HG03103 (cell line): ENCODE results near the gene JMJD6.
"Not testable (repeated sequence)": the region's sequence is repeated elsewhere in the genome, so short reads cannot be mapped to it uniquely, and the experiment has no call there.

ENCODE experiments used
- ATAC-seq: cut with Tn5 transposase; IDR thresholded peaks from one replicate; pipeline ENCODE4 v1.9.1; 2021; ENCODE audit warnings: low read depth; ENCODE audit not compliant: unreplicated experiment

The JMJD6 gene

DNA sequence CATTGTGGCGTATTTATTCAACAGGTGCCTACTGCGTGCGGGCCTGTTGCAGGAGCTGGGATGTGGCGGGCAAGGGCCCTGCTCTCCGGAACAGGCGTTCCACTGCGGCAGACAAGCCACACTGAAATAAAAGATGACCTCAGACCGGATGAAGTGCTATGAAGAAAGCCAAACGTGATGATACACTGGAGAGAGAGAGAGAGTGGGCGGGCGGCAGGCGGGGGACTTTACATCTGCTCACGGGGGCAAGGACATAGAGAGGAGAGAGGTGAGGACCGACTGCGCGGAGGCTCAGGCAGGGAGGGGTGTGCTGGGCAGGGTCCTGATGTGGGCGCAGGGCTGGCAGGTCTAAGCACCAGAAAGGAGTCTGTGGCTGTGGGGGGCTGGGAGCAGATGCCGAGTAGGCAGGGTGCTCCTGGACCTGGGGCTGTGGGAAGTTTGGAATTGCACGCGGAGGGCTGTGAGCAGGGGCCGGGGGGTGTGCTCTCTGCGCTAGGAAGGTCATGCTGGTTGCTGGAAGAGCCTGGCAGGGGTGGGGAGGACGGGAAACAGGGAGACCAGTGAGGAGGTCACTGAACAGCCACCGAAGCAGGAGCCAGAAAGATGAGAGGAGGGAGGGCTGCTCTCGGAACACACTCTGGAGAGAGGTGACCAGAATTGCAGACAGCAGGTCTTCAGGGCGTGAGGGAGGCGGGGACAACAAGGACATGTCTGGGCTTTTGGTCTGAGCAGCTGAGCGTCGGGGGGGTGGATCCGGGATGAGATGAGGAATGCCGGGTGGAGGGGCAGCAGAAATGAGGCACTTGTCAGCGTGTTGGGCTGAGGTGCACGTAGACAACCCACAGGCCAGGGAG is 25.6 kb downstream of the JMJD6 start:
- ATAC-seq = no peak

DNA sequence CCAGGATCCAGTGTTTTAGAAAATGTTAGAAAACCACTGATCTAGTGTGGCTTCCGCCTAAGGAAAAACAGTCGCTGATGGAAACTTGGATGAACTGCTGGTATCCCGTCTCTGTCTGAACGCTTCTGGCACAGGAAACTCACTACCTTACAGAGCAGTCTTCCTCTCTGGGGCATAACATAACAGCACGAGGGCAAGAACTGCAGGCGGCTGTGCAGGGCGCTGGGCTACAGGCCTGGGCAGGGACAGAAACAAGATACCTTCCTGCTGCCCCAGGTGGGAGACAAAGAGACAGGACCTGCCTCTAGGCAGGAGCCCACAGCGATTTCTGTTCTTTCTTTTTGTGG is 26.2 kb downstream of the JMJD6 start:
- ATAC-seq = no peak

DNA sequence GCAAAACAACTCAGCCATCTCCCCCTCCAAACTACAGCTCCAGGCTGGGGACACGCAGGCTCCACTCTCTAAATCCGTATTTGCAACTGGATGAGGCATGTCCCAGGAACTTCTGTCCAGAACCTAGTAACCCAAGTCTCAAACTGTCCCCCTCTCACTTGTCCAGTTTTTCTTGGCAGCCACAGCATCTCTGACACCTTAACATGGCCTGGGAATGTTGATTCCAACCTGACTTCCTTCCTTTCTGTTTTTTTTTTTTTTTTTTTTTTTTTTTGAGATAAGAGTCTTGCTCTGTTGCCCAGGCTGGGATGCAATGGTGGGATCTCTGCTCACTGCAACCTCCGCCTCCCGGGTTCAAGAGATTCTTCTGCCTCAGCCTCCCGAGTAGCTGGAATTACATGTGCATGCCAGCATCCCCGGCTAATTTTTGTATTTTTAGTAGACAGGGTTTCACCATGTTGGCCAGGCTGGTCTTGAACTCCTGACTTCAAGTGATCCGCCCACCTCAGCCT is 27.9 kb downstream of the JMJD6 start:
- not testable (repeated sequence) for ATAC-seq

DNA sequence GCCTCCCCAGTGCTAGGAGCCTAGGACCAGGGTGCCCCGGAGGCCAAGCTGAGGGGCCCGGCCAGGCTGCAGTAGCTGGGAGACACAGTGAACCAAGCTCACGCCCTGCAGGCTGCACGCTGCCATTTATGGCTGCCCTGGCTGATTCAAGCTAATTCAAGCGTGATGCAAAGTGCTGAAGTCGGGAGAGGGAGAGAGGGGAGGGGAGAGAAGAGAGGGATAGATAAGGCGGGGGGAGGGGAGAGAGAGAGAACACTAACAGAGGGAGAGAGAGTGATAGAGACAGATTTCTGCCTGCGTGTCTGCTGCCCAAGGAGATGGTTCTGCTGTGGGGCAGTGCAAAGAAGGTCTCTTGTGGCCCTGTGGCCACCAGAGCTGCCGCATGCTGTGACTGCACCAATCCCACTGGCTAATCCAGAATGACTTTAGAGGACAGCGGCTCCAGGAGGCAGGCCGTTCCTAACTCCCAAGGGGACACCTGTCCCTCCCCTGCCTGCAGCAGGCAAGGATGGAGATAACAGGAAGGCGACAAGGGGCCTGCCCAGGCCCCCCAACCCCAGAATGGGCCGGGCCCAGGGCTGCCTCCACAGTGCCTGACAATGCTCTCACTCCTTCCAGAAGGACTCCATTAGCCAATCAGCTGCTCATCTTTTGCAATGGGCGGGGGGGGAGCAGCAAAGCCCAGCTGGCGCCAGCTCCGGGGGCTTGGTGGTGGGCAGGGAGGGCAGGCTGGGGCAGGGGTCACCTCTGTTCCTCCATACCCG is 28.5 kb downstream of the JMJD6 start:
- ATAC-seq = no peak

DNA sequence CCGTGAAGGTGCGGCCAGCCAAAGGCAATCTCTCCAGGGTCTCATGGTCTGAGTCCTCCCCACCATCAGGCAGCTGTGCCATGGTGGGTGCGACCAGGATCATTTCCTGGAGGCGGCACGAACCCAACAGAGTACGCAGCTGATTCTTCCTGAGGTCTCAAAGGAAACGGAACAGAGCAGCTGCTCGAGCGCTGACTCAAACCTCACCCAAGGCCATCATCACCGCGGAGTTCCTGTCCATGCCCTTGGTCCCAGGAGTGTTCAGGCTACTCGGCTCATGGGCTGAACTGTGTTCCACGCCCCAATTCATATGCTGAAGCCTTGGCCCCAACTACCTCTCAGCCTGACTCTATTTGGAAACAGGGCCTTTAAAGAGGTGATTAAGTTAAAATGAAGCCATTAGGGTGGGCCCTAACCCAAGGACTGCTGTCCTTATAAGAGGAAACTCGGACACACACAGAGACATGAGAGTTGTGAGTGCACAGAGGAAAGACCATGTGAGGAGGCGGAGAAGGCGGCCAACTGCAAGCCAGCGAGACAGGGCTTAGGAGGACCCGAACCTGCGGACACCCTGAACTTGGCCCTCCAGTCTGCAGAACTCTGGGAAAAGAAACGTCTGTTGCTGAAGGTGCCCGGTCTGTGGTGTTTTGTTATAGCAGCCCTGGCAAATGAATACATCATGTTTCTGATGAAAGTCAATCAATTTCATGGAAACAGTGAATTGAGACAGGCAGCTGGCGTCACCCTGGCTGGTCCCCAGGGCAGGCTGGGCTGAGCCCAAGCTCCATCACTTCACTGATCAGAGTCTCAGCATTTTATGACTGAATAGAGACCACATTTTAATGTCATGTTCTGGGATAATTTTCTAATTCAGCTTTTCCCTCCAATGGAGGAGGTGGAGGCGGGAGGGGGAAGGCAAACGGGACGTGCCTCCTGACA is 29.4 kb downstream of the JMJD6 start:
- ATAC-seq = no peak

DNA sequence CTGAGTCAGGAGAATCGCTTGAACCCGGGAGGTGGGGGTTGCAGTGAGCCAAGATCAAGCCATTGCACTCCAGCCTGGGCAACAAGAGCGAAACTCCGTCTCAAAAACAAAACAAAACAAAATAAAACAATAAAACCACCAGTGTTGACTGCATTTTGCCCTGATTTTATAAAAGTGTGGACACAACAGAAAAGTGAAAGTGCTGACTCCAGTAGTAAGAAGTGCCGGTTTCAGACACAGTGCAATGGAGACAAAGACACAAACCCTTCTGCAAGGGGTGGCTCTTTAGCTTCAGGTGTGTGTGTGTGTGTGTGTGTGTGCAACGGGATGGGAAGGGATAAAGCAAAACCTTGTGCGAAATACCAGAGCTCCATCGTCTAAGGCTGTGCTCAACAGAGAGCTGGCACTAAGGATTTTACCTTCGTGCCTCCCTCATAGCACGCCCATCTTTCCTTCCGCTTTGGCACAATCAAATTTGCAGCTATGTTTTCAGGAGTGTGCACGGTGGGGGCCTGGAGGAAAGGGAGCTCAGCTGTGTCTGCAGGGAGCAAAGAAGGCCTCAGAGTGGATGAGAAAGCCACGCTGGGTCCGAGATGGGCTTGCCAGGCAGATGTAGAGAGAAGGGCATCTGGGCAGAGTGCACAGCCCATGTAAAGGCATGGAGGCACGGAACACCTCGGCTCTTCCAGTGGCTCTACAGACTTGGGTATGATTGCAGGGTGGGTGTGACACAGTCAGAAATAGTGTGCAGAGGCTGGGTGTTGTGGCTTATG is 31.2 kb downstream of the JMJD6 start:
- no peak for ATAC-seq

DNA sequence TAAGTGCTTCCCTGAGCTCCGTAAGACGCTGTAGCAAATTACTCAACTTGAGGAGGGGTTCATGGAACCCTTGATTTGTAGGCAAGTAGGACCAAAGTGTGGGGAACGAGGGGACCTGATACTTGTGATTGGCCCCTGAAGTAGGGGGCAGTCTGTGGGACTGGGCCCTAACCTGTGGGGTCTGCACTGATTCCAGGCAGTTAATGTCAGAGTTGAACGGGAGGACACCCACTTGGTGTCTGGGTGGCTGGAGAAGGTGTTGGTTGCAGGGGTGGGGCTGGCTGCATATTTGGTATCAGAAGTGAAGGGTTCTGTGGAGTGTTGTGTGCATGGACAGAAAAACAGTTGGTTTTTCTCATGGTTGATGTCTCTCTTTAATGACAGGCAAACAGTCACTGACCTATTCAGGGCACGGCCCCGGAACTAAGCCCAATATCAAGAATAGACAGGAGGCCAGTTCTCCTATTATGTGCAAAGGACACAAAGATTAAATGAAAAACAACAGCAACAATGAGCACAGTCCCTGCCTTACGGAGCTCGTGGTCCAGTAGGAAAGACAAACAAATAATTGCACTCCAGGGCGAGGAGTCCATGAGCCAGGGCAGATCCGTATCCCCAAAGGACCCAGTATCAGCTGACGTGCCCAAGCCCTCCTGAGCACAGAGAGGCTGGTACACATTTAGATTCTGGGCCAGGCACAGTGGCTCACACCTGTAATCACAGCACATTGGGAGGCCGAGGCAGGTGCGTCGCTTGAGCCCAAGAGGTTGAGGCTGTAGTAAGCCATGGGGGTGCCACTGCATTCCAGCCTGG is 34.8 kb downstream of the JMJD6 start:
- ATAC-seq = no peak

DNA sequence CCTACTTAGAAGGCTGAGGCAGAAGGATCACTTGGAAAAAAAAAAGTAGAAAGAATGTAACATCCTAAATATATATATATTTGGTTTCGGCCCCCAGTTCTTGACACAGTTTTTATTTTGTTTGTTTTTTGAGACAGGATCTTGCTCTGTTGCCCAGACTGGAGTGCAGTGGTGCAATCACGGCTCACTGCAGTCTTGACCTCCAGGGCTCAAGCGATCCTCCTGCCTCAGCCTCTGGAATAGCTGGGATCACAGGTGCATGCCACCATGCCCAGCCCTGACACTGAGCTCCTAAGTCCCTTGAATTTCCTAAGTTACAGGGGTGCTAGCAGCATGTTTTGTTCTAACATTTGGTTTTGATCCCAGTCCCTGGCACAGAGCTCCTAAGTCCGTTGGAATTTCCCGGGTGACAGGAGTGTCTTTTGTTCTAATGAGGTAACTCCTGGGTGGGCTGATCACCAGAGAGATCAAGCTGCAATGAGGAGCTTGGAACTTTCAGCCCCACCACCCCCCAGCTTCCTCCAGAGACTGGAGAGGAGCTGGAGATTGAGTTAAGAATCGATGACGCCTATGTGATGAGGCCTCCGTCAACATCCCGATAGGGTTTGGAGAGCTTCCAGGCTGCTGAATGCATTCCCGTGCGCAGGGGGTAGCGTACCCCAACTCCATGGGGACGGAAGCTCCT is 35.7 kb downstream of the JMJD6 start:
- no peak for ATAC-seq

DNA sequence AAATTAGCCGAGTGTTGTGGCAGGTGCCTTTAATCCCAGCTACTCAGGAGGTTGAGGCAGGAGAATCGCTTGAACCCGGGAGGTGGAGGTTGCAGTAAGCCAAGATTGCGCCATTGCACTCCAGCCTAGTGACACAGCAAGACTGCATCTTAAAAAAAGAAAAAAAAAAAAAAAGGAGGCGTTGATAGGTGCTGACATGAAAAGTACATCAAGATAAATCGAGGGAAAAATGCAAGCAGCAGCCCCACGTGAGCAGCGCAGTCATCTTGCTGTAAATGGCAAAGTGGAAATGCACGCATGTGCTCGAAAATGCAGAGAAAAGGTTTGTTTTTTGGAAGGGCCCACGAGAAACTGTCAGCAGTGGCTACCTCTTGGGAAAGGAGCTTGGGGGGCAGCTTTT is 36.5 kb downstream of the JMJD6 start:
- no peak for ATAC-seq

DNA sequence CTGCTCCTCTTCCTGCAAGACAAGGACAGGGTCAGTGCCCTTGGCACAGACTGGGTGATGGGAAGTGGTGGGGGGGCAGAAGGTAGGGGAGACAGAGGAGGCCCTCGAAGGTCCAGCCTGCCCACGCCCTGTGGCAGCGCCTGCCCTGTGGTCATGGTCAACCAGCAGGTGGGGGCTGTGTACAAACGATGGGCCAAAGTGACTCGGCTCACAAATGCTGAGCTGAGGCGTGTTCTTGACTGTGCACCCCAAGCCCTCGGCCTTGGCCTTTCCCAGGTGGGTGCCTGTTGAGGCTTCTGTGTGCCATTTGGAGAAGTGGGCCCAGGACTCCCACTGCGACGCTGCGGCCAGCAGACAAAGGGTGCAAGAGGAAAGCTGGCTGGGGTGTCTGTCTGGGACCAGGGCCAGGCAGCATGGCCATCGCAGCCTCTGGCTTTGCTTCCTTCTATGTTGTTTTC is 38.2 kb downstream of the JMJD6 start:
- ATAC-seq = no peak

DNA sequence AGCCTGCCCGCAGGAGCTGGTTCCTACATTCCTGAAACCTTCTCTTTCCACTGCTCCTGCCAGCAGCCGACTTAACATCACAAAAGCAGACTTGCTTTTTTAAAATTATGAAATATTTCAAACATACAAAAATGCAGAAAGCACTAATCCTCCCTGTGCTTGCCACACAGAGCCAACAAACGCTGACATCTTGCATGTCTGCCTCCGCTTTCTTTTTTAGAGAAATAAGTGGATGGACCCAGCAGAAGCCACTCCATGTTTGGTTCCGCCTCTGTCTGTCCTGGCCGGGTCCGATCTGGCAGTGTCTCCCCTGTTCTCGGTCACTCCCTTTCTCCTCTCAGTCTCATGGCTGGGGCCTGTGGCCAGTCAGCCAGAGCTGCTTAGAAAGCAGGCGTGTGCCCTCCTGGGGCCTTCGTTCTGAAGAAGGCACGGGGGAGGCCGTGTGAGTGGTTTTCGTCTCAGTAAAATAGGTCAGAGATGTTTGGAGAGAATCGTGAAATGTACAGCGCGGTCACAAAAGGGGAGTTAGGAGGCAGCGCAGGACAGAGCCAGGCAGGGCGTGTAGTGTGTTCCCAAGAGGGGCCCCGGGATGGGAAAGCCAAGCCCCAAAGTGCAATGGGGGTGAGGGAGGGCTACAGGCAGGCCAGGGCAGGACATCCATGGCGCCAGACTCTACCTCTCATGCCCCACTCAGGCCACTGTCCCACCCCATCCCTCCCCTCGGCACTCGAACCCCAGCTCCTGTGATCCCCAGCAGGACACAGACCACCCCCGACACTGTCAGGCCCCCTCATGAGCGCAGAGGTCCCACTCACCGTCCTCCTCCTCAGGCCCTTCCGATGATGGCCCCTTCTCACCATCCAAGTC is 38.9 kb downstream of the JMJD6 start:
- ATAC-seq = no peak

DNA sequence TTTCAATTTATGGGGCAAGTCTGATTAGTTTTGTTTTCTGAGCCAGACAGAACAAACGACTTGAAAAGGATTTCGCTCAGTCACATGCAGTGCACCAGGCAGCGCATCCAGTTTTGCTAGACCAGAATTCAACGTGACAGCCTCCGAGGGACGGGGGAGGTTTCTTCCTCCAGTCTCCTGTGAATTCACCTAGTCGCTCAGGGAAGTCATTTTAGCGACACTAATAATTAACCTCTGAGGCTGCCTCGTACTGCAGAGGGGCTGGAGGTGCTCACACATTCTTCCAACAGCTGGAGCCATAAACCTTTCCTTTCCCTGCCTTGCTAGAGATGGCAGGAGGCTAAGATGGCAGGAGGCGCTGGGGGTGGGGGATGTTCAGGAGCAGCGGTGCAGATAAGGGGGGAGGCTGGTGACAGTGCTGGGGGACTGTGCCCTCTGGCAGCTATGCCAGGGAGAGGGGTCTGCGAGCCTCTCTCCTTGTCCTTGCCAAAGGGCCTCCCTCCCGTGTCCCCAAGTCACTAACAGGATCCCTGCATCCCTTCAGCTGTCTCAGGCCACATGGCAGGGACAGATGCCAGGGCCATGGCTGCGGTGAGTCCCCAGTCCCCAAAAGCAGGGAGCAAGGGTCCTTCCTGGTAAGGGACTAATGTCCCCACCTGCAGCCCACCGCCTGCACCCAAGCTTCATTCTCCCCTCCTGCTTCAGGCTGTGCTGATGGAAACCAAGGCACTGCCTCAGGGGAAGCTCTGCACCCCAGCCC is 39.7 kb downstream of the JMJD6 start:
- no peak for ATAC-seq

DNA sequence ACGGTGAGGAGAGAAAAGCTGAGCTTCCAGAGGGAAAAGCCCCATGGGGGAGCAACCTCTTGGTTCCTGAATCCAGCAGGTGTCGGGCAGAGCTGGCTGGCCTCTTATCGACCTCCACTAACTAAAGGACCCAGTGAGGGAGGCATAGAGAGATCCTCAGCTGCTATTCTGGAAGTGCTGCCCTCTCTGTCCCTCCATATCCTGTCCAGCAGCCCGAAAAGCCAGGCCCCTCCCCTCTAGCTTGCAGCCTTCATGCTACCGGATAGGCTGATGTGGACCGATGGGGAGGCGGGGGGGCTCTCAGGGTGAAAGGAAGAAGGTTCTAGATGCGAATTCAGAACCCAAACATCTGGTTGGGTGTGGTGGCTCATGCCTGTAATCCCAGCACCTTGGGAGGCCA is 40.6 kb downstream of the JMJD6 start:
- no peak for ATAC-seq

DNA sequence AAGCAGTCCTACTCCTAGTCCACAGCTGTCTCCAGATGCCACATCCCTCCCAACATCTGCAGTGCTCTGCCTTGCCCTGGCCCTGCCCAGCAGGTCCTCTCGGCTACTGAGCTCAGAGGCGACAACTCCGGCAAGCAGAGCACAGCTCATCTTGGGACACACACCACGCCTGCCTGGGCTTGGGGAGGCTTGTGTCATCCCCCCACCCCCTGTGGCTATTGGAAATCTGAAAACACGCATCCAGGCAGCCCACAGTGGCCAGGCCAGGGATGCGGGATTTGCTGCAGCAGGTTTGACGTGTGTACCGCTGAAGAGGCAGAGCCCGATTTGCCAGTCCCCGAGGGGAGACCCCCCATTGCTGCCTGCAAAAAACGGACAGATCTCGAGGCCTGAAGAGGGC is 41.0 kb downstream of the JMJD6 start:
- ATAC-seq = no peak

DNA sequence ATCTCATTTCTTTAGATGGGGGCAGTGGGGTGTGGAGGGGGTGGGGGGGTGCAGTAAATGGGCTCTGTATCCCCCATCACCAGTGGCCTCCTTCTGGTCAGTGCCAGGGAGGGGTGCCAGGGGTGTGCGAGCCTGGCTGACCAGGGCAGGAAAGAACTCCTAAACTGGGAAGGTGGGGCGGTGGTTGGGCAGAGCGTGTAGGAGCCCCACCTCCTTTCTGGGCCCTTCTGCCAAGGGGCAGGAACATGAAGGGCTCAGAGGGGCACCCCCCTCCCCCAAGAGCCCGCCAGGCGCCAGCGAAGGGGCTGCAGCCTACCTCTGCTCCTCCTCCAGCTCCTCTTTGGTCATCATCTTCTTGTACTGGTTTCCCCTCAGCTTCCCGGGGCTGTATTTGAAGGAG is 41.6 kb downstream of the JMJD6 start:
- ATAC-seq = no peak

DNA sequence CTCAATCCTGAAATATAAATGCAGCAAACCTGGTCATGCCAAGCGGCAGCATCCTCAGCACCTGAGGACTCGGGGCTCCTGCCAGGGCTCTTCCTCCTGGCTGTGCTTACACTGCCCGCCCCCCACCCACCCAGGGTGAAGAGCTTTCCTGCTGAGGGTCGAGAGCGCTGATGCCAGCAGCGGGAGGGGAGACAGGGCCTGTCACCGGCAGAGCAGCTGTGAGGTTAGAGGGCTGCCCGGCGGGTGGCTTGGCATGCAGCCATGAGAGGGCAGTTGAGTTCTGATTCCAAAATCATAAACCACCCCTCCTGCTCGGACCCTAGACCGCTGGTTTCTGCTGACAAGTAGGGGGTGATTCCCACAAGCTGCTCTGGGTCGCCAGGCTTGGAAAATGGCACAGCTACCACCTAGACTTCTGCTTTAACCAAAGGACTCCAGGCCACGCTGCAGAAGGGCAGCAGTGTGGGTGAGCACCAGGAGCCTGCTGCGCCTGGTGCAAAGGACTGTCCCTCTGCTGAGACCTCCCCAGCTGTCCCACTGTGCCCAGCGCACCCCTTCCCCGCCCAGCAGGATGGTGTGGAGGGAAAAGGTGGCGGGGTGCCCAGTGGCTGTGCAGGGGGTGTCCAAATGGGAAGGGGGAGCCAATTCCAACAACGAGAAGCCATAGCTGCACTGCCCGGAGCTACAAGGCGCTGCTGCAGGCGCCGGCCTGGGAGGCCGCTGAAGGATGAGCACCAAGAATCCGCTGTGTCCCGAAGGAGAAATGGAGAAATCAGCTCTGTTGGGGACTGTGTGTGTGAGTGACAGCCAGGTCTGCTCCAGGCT is 42.3 kb downstream of the JMJD6 start:
- ATAC-seq = no peak
